ENCODE results near the gene NR2F1-AS1. TPM values are rescaled to one million over a fixed set of nuclear protein-coding genes. Genes with fewer than 3 reads are reported as not detected.

Gene NR2F1-AS1
- total and polyA plus RNA-seq, 2 donors (not counting 3 experiments of a cell fraction or from before 2014, with no cell fraction given): 4.2 to 13.8 TPM

DNA sequence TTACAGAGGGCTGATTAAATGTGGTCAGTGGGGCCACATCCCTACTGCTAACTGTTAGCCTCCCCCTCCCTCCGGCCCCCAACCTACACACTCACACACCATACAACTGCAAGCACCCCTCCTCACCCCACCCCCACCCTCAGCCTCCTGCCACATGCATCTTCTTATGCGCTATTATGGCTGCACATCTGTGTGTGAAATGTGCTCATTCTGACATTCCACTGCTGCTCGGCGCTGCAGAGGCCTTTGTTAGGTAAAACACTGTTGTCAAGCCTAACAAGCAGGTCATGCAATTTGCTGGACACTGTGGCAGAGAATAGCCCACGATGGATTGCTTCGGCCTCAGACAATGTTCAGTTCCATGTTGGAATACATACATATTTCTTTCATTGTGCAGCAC, 173.6 kb downstream of the NR2F1-AS1 start:
- no peaks in the 10 kb centered on the region for H3K9me1 ChIP-seq (replicated peaks; ENCODE audit: control insufficient read depth, extremely low read depth, insufficient read depth, low read length)
- H3K9me3 ChIP-seq (replicated peaks; ENCODE audit: control insufficient read depth, insufficient read depth, low read length): no peaks in the 10 kb centered on the region
- no peak overlapping the region for H3K9ac ChIP-seq (replicated peaks; ENCODE audit: extremely low read depth, insufficient read depth, low read length)
- H3K27me3 ChIP-seq (ENCODE audit: control insufficient read depth in 2 of 2, insufficient read depth in 2 of 2, low read length in 2 of 2): no peaks in the 10 kb centered on the region
- H3K4me1 ChIP-seq (ENCODE audit: control insufficient read depth, extremely low read depth, insufficient read depth, low read length): no peaks in the 10 kb centered on the region
- no peak overlapping the region for H3K4me3 ChIP-seq (replicated peaks in 1 of 3; ENCODE audit: insufficient read depth in 1 of 3, low read depth in 1 of 3, low read length in 3 of 3)
- no peaks in the 10 kb centered on the region for H3K36me3 ChIP-seq (ENCODE audit: control insufficient read depth in 2 of 2, extremely low read depth in 1 of 2, insufficient read depth in 2 of 2, low read length in 2 of 2)
- no peak for TF ChIP-seq JUN (IDR thresholded peaks at IDR 0.05; ENCODE audit: borderline replicate concordance, insufficient read depth, insufficient read length, low read depth)
- TF ChIP-seq EZH2 (IDR thresholded peaks at IDR 0.05; ENCODE audit: borderline replicate concordance, low read depth, low read length, severe bottlenecking): no peak
- TF ChIP-seq, protein P1, sequence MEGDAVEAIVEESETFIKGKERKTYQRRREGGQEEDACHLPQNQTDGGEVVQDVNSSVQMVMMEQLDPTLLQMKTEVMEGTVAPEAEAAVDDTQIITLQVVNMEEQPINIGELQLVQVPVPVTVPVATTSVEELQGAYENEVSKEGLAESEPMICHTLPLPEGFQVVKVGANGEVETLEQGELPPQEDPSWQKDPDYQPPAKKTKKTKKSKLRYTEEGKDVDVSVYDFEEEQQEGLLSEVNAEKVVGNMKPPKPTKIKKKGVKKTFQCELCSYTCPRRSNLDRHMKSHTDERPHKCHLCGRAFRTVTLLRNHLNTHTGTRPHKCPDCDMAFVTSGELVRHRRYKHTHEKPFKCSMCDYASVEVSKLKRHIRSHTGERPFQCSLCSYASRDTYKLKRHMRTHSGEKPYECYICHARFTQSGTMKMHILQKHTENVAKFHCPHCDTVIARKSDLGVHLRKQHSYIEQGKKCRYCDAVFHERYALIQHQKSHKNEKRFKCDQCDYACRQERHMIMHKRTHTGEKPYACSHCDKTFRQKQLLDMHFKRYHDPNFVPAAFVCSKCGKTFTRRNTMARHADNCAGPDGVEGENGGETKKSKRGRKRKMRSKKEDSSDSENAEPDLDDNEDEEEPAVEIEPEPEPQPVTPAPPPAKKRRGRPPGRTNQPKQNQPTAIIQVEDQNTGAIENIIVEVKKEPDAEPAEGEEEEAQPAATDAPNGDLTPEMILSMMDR (IDR thresholded peaks at IDR 0.05; ENCODE audit: extremely low read depth in 1 of 2, insufficient read depth in 1 of 2, low read depth in 1 of 2, low read length in 2 of 2): no peak
- TF ChIP-seq, protein P2, sequence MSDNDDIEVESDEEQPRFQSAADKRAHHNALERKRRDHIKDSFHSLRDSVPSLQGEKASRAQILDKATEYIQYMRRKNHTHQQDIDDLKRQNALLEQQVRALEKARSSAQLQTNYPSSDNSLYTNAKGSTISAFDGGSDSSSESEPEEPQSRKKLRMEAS (IDR thresholded peaks at IDR 0.05; ENCODE audit: insufficient read depth, insufficient read length): no peak
- TF ChIP-seq POLR2AphosphoS5 (IDR thresholded peaks at IDR 0.05; ENCODE audit: insufficient read depth, low read depth, low read length): no peak
- no peak for TF ChIP-seq POLR2A (IDR thresholded peaks at IDR 0.05; ENCODE audit: low read depth, low read length)
- no peak for TF ChIP-seq GATA2 (IDR thresholded peaks at IDR 0.05; ENCODE audit: insufficient read depth, insufficient read length, low read depth, low read length)
- TF ChIP-seq FOS (IDR thresholded peaks at IDR 0.05; ENCODE audit: borderline replicate concordance, insufficient read depth, low read length): no peak
- no TSS peak for BruUV-seq (replicated peaks)
- intact Hi-C loops (cut with micrococcal nuclease): no loop called here
- H3K27ac ChIP-seq (ENCODE audit: insufficient read depth, low read depth, low read length): no peak overlapping the region
- ChIA-PET CTCF (no interaction called here), POLR2A (no interaction called here)
- no peak overlapping the region for H2AFZ ChIP-seq (ENCODE audit: low read depth, low read length)
- H3K79me2 ChIP-seq (ENCODE audit: control insufficient read depth, insufficient read depth, low read length): no peaks in the 10 kb centered on the region
- FAIRE-seq (no peak), DNase-seq (ENCODE audit: low read depth, low spot score) (no peak)
- dilution Hi-C loops (cut with MboI; ENCODE audit: extremely low pct_ligation_motif_present, low sequenced_read_pairs): no loop called here
- no peaks in the 10 kb centered on the region for H4K20me1 ChIP-seq (replicated peaks; ENCODE audit: control insufficient read depth, extremely low read depth, insufficient read depth, low read length)
- H3K4me2 ChIP-seq (ENCODE audit: insufficient read depth, low read length): no peak overlapping the region
